BE2C (cell line): Measurements from ENCODE around the gene NOTCH3.

Experiments used
- DNase-seq: peaks from one replicate; pipeline ENCODE4 v3.0.0-alpha.2; 2020
- H3K27me3 ChIP-seq: fragments of 250-450 bp; sonication (Bioruptor Pico); 2 replicates; pipeline ENCODE4 v1.5.1; 2020; ENCODE audit warnings: mild to moderate bottlenecking
- H3K36me3 ChIP-seq: fragments of 250-450 bp; sonication (Bioruptor Pico); 2 replicates; pipeline ENCODE4 v1.5.1; 2020; ENCODE audit warnings: mild to moderate bottlenecking
- H3K4me1 ChIP-seq: fragments of 250-450 bp; sonication (Bioruptor Pico); 2 replicates; pipeline ENCODE4 v1.5.1; 2020
- H3K4me3 ChIP-seq: 2 replicates; pipeline ENCODE4 v1.5.1; 2011; ENCODE audit warnings: low read depth, low read length
- H3K9me3 ChIP-seq: fragments of 250-450 bp; sonication (Bioruptor Pico); 2 replicates; pipeline ENCODE4 v1.5.1; 2020
- TF ChIP-seq, protein P1 (sequence below): IDR thresholded peaks from 2 replicates; pipeline ENCODE4 v1.5.1; 2012; ENCODE audit warnings: mild to moderate bottlenecking, low read depth, low read length

The NOTCH3 gene

DNA sequence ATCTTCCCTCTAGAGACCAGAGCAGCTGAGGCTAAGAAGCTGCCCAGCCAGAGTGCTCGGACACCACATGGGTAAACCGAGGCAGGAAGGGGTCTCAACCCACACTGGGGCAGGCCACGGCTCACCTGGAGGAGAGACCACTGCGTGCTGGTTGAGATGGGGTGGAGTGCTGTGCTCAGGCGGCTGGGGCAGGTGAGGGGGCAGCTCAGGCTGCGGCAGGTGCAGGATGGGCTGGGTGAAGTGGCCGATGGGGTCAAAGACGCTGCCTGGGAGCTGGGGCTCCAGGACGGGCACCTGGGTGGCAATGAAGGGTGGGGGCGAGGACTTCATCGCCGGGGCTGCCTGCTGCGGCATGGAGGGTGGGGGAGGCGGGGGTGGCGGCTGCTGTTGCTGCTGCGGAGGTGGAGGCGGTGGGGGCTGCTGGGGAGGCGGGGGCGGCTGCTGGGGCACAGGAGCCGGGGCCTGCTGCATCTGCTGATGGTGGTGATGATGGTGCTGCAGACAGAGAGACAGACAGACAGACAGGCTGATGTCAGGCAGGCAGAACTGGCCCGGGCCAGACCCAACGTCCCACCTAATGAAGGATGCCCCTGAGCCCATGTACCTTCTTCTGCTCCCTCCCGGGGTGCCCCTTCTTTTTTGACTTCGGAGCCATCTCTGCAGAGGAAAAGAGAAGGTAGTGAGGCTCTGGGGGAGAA lies 43.5 kb upstream of the NOTCH3 start:
- no peaks in the 10 kb centered on the region for H3K9me3 ChIP-seq
- H3K36me3 ChIP-seq = peaks cover 88% of the 10 kb centered on the region
- no peaks in the 10 kb centered on the region for H3K4me1 ChIP-seq
- no peak for DNase-seq
- TF ChIP-seq, protein P1, sequence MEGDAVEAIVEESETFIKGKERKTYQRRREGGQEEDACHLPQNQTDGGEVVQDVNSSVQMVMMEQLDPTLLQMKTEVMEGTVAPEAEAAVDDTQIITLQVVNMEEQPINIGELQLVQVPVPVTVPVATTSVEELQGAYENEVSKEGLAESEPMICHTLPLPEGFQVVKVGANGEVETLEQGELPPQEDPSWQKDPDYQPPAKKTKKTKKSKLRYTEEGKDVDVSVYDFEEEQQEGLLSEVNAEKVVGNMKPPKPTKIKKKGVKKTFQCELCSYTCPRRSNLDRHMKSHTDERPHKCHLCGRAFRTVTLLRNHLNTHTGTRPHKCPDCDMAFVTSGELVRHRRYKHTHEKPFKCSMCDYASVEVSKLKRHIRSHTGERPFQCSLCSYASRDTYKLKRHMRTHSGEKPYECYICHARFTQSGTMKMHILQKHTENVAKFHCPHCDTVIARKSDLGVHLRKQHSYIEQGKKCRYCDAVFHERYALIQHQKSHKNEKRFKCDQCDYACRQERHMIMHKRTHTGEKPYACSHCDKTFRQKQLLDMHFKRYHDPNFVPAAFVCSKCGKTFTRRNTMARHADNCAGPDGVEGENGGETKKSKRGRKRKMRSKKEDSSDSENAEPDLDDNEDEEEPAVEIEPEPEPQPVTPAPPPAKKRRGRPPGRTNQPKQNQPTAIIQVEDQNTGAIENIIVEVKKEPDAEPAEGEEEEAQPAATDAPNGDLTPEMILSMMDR = no peak
- no peaks in the 10 kb centered on the region for H3K27me3 ChIP-seq
- no peak overlapping the region for H3K4me3 ChIP-seq

DNA sequence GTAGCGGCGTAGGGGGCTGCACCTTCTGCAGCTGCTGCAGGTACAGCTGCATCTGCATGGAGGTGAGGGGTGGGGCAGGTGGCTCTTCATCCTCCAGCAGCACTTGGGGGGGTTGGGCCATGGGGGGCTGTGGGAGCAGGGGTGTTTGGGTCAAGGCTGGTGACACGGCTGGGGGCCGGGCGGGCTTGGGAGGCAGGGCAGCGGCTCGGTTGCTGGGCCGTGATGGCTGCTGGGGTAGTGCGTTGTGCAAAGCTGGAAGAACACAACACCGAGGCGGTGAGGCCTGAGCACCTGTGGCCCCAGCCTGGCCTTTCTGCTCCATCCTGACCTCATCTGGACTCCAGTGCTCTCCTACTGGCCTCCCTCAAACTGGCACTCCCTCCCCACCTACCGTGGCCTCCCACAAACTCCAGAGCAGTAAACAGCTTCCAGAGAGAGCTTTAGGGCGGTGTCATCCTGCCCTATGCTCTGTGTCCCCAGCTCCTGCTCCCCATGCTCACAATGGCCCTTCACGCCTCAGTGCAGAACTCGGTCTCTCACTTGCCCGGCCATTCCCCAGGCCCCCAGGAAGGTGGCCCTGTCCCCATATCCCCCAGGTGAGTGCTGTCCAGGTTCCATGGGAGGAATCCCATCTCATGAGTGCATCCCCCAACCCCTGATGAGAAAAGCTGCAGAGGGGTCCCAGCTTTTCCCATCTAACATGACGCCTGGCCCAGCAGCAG lies 42.6 kb upstream of the NOTCH3 start:
- Histone ChIP-seq H3K36me3 (peaks cover 88% of the 10 kb centered on the region), H3K4me3 (no peak overlapping the region), H3K9me3 (no peaks in the 10 kb centered on the region), H3K27me3 (no peaks in the 10 kb centered on the region), H3K4me1 (no peaks in the 10 kb centered on the region)
- no peak for DNase-seq
- TF ChIP-seq, protein P1 = no peak

DNA sequence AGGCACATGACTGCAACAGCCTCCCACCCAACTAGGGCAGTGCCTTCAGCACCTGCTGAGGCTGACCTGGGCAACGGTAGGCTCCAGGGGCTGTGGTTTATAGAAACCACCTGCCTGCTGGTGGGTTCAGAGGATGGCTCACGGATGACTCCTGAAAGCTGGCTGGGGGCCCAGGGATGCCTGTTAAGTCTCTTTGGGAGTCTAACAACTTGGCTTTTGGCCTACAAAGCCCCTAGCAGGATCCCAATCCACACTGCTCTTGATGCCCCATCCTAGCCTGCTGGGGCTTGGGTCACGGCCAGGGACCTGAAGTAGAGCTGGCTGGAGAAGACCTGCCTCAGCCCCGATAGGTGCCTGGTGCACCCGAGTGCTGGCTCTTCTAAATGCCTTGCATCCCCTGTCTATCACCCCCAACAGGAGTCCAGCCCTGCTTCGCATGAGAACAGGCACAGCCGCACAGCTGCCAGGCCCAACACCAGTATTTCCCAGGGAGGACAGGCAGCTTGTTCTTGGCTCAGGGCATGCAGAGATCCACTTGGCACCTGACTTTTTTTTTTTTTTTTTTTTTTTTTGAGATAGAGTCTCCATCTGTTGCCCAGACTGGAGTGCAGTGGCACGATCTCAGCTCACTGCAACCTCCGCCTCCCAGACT lies 40.6 kb upstream of the NOTCH3 start:
- H3K27me3 ChIP-seq = no peaks in the 10 kb centered on the region
- DNase-seq = no peak
- H3K9me3 ChIP-seq = no peaks in the 10 kb centered on the region
- peaks cover 79% of the 10 kb centered on the region for H3K36me3 ChIP-seq
- no peaks in the 10 kb centered on the region for H3K4me1 ChIP-seq
- TF ChIP-seq, protein P1 = no peak
- H3K4me3 ChIP-seq = no peak overlapping the region

DNA sequence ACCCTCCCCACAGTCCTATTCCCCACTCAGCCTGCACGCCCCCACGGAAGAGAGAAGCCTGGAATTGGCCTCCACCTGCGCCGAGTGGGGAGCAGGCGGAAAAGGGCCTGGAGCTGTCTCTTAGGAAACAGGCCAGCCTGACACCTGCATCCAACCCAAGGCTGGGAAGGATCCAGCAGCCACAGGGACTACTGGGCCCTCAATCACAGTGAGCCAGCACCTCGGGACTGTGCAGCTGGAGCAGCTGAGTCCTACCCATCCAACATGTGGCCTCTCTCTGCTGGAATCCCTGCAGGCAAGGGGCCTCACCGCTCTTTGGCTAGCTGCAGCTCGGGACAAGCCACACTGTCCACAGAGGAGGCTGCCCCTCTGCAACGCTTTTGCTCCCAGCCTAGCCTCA lies 39.7 kb upstream of the NOTCH3 start:
- Histone ChIP-seq H3K27me3 (no peaks in the 10 kb centered on the region), H3K4me3 (no peak overlapping the region), H3K36me3 (peaks cover 75% of the 10 kb centered on the region), H3K9me3 (no peaks in the 10 kb centered on the region), H3K4me1 (no peaks in the 10 kb centered on the region)
- DNase-seq = no peak
- TF ChIP-seq, protein P1 = no peak

- TF ChIP-seq, protein P1 = no peak
- Histone ChIP-seq H3K4me3 (no peak overlapping the region), H3K9me3 (no peaks in the 10 kb centered on the region), H3K36me3 (peaks cover 64% of the 10 kb centered on the region), H3K4me1 (no peaks in the 10 kb centered on the region), H3K27me3 (no peaks in the 10 kb centered on the region)
- no peak for DNase-seq
Measured at GRCh38 chr19:15239337-15239949, 38.6 kb upstream of the NOTCH3 start.
